GM23338 (cell line): ENCODE results near the gene TIPRL. TPM values are rescaled to one million over a fixed set of nuclear protein-coding genes. Genes with fewer than 3 reads are reported as not detected.

Source experiments
- ATAC-seq: fragments of 200-7000 bp; cut with Tn5 transposase; 3 replicates; pipeline ENCODE4 v1.9.1; 2020
- DNase-seq: peaks from one replicate; pipeline ENCODE4 v3.0.0-alpha.2; 2015; ENCODE audit warnings: low spot score
- H2AFZ ChIP-seq: fragments of 200-600 bp; sonication (generic); 2 replicates; pipeline ENCODE4 v1.8.0; 2016; ENCODE audit warnings: antibody characterized with exemption, mild to moderate bottlenecking, moderate library complexity
- H3F3A ChIP-seq: fragments of 200-600 bp; sonication (generic); replicated peaks from 2 replicates; pipeline ENCODE4 v1.8.0; 2017; ENCODE audit warnings: antibody characterized with exemption, mixed run types, low read depth
- H3K27ac ChIP-seq: fragments of 200-600 bp; sonication (generic); 2 replicates; pipeline ENCODE4 v1.6.1; 2016; ENCODE audit warnings: low read depth
- H3K27me3 ChIP-seq: fragments of 200-600 bp; sonication (generic); 2 replicates; pipeline ENCODE4 v1.8.0; 2016; ENCODE audit warnings: mild to moderate bottlenecking, mixed run types, moderate library complexity; ENCODE audit not compliant: insufficient read depth
- H3K36me3 ChIP-seq: fragments of 200-600 bp; sonication (generic); 2 replicates; pipeline ENCODE4 v1.8.0; 2016; ENCODE audit warnings: mild to moderate bottlenecking; ENCODE audit not compliant: insufficient read depth
- H3K4me1 ChIP-seq: fragments of 200-600 bp; sonication (generic); 2 replicates; pipeline ENCODE4 v1.8.0; 2016; ENCODE audit warnings: mild to moderate bottlenecking, moderate library complexity; ENCODE audit not compliant: insufficient read depth
- H3K4me2 ChIP-seq: fragments of 200-600 bp; sonication (generic); 2 replicates; pipeline ENCODE4 v1.7.1; 2017; ENCODE audit warnings: mixed run types
- H3K4me3 ChIP-seq: fragments of 200-600 bp; sonication (generic); 2 replicates; pipeline ENCODE4 v1.6.1; 2016; ENCODE audit warnings: mixed run types
- H3K79me2 ChIP-seq: fragments of 200-600 bp; sonication (generic); replicated peaks from 2 replicates; pipeline ENCODE4 v1.8.0; 2017; ENCODE audit warnings: mild to moderate bottlenecking; ENCODE audit not compliant: insufficient read depth
- H3K9me2 ChIP-seq: fragments of 200-600 bp; sonication (generic); 2 replicates; pipeline ENCODE4 v1.8.0; 2017; ENCODE audit not compliant: insufficient read depth
- H4K20me1 ChIP-seq: fragments of 200-600 bp; sonication (generic); replicated peaks from 2 replicates; pipeline ENCODE4 v1.8.0; 2017; ENCODE audit warnings: mild to moderate bottlenecking; ENCODE audit not compliant: insufficient read depth
- H3K27ac Mint-ChIP-seq: 2 replicates; pipeline ENCODE4 v1.8.0; 2020; ENCODE audit warnings: inconsistent platforms, mild to moderate bottlenecking, moderate library complexity, mixed read lengths
- H3K27me3 Mint-ChIP-seq: 3 replicates; pipeline ENCODE4 v1.8.0; 2022; ENCODE audit warnings: low read depth, mild to moderate bottlenecking, moderate library complexity, mixed read lengths, inconsistent platforms; ENCODE audit not compliant: insufficient read depth, poor library complexity
- H3K36me3 Mint-ChIP-seq: 3 replicates; pipeline ENCODE4 v1.8.0; 2021; ENCODE audit warnings: low read depth, mild to moderate bottlenecking, inconsistent platforms, moderate library complexity, mixed read lengths
- H3K4me1 Mint-ChIP-seq: 3 replicates; pipeline ENCODE4 v1.8.0; 2020; ENCODE audit warnings: mild to moderate bottlenecking, inconsistent platforms, mixed read lengths
- H3K4me3 Mint-ChIP-seq: 3 replicates; pipeline ENCODE4 v1.8.0; 2021; ENCODE audit warnings: moderate library complexity, mild to moderate bottlenecking, inconsistent platforms, mixed read lengths
- H3K9me3 Mint-ChIP-seq: 3 replicates; pipeline ENCODE4 v1.8.0; 2020; ENCODE audit warnings: moderate library complexity, mild to moderate bottlenecking, inconsistent platforms, mixed read lengths
- CREB1 ChIP-seq: fragments of 250-450 bp; sonication (Bioruptor Pico); IDR thresholded peaks from 2 replicates; pipeline ENCODE4 v1.5.0; 2020; ENCODE audit warnings: low read depth, mild to moderate bottlenecking, moderate library complexity
- CTCF ChIP-seq, 2 experiments: fragments of 200-600 bp in 1 of 2; sonication (generic) in 1 of 2; conservative IDR thresholded peaks; 2 replicates each; pipeline versions ENCODE4 v1.5.1 to v1.6.1; 2016 to 2017; ENCODE audit warnings: antibody characterized with exemption in 2 of 2, low read depth in 2 of 2, mild to moderate bottlenecking in 2 of 2, moderate library complexity in 1 of 2
- ETS1 ChIP-seq: IDR thresholded peaks from 2 replicates; pipeline ENCODE4 v1.6.1; 2016; ENCODE audit warnings: antibody characterized with exemption
- POLR2AphosphoS5 ChIP-seq: IDR thresholded peaks from 2 replicates; pipeline ENCODE4 v1.6.1; 2016; ENCODE audit warnings: antibody characterized with exemption, low read depth
- ZNF114 ChIP-seq: fragments of 250-450 bp; sonication (Bioruptor Pico); IDR thresholded peaks from 2 replicates; pipeline ENCODE4 v1.5.0; 2020; ENCODE audit warnings: mild to moderate bottlenecking, moderate library complexity
- ZNF331 ChIP-seq: fragments of 250-450 bp; sonication (Bioruptor Pico); IDR thresholded peaks from 2 replicates; pipeline ENCODE4 v1.5.0; 2020; ENCODE audit warnings: low read depth, mild to moderate bottlenecking, moderate library complexity
- ZNF462 ChIP-seq: fragments of 250-450 bp; sonication (Bioruptor Pico); IDR thresholded peaks from 2 replicates; pipeline ENCODE4 v1.5.0; 2020; ENCODE audit warnings: mild to moderate bottlenecking, moderate library complexity
- polyA plus RNA-seq: library from polyadenylated mRNA; unstranded; fragments of >200 nt; fragmentation: Nextera tagmentation; extraction: Ambion mirVana; gene quantifications from 2 replicates; pipeline ENCODE4 v1.2.1, GENCODE V29; 2016
- total RNA-seq: library from RNA; depleted of rRNA; stranded (reverse); fragments of >200 nt; shearing (Covaris generic); gene quantifications from 2 replicates; pipeline ENCODE4 v1.2.3, GENCODE V29; 2014

TIPRL gene
- total and polyA plus RNA-seq, 2 experiments from 2014 or later: 15.9 to 32.0 TPM

- H3K4me1 ChIP-seq: peaks cover 18% of the 10 kb centered on the region
- Mint-ChIP-seq H3K36me3 (peaks cover 8% of the 10 kb centered on the region), H3K27me3 (peaks cover 11% of the 10 kb centered on the region), H3K9me3 (peaks cover 10% of the 10 kb centered on the region; the same call in 2 of the 3 replicates), H3K4me1 (peaks cover 15% of the 10 kb centered on the region; the same call in 2 of the 3 replicates), H3K27ac (peak within 1 kb of the TSS; percentile 80; the same call in 1 of the 2 replicates), H3K4me3 (peak within 1 kb of the TSS; percentile 86)
- H3K4me2 ChIP-seq: peak within 1 kb of the TSS; percentile 91
- H3K4me3 ChIP-seq: peak within 1 kb of the TSS; percentile 92
- H3K79me2 ChIP-seq: peaks cover 41% of the 10 kb centered on the region
- TF ChIP-seq ZNF114: no peak
- no peak for TF ChIP-seq ETS1
- no peak for TF ChIP-seq CREB1 (CRISPR knock-in tag)
- TF ChIP-seq CTCF (conservative IDR thresholded peaks at IDR 0.05; ENCODE audit: low read depth in 2 of 2): no peak
- TF ChIP-seq POLR2AphosphoS5: peak; percentile 75
- H3K36me3 ChIP-seq: no peaks in the 10 kb centered on the region; the same call in 1 of the 2 replicates
- H2AFZ ChIP-seq: peak within 1 kb of the TSS; percentile 94
- H3K27ac ChIP-seq: peak within 1 kb of the TSS; percentile 92
- no peaks in the 10 kb centered on the region for H3F3A ChIP-seq
- no peaks in the 10 kb centered on the region for H3K27me3 ChIP-seq
- peaks cover 5% of the 10 kb centered on the region; the same call in 1 of the 2 replicates for H3K9me2 ChIP-seq
- peaks cover 7% of the 10 kb centered on the region for H4K20me1 ChIP-seq
- ATAC-seq: peak; percentile 93
- peak; percentile 80 for DNase-seq
These were observed 46.9 kb downstream of the TIPRL start, which contains the start of gene SFT2D2 for GRCh38 chr1:168225476-168226190. TSS of gene SFT2D2 (plus strand) at chr1:168226004. CDS start at chr1:168226080, 76 bp downstream.

GRCh38 chr1:168227620-168228019 lies 48.9 kb downstream of the TIPRL start:
- peaks cover 47% of the 10 kb centered on the region for H3K79me2 ChIP-seq
- no peak overlapping the region for H3K27ac ChIP-seq
- peak overlapping the region; percentile 86 for H3K4me3 Mint-ChIP-seq
- H3K27ac Mint-ChIP-seq: no peak overlapping the region
- H4K20me1 ChIP-seq: peaks cover 7% of the 10 kb centered on the region
- DNase-seq (no peak), ATAC-seq (no peak)
- peaks cover 12% of the 10 kb centered on the region for H3K27me3 Mint-ChIP-seq
- 0 out of 2 replicates have a peak overlapping the region, but pooled peaks have one; percentile 91 for H3K4me2 ChIP-seq
- no peaks in the 10 kb centered on the region for H3F3A ChIP-seq
- peaks cover 10% of the 10 kb centered on the region; the same call in 2 of the 3 replicates for H3K9me3 Mint-ChIP-seq
- H3K36me3 Mint-ChIP-seq: peaks cover 11% of the 10 kb centered on the region
- H3K36me3 ChIP-seq: no peaks in the 10 kb centered on the region; the same call in 1 of the 2 replicates
- peaks cover 18% of the 10 kb centered on the region for H3K4me1 ChIP-seq
- peaks cover 15% of the 10 kb centered on the region; the same call in 2 of the 3 replicates for H3K4me1 Mint-ChIP-seq
- no peaks in the 10 kb centered on the region for H3K27me3 ChIP-seq
- no peak overlapping the region for H3K4me3 ChIP-seq
- no peak overlapping the region for H2AFZ ChIP-seq
- peaks cover 5% of the 10 kb centered on the region; the same call in 1 of the 2 replicates for H3K9me2 ChIP-seq
- no peak for TF ChIP-seq ZNF331 (CRISPR knock-in tag)
- no peak for TF ChIP-seq ZNF462 (CRISPR knock-in tag)
